AG04450 (cell line): ENCODE measurements around the gene SSH3. TPM values are rescaled to one million over a fixed set of nuclear protein-coding genes. Genes with fewer than 3 reads are reported as not detected.

ENCODE experiments used
- CTCF ChIA-PET: fragments of 300-600, 350-600 bp; formaldehyde crosslinking; extraction: SDS; loops from one replicate; lab custom pipeline; 2022; ENCODE audit warnings: antibody characterized with exemption, inconsistent platforms; lab: Charles Lee
- POLR2A ChIA-PET: fragments of 350-600 bp; formaldehyde crosslinking; extraction: SDS; loops from one replicate; lab custom pipeline; 2021; ENCODE audit warnings: antibody characterized with exemption, inconsistent platforms; lab: Yijun Ruan, JAX
- DNase-seq: peaks from one replicate; pipeline ENCODE4 v3.0.0-alpha.2; 2011; ENCODE audit warnings: low read depth, low spot score
- H3K27ac ChIP-seq: one replicate; pipeline ENCODE4 v1.5.1; 2012; ENCODE audit warnings: low read depth, low read length, control low read depth
- H3K27me3 ChIP-seq: one replicate; pipeline ENCODE4 v1.6.0; 2012; ENCODE audit warnings: low read length; ENCODE audit not compliant: control insufficient read depth, insufficient read depth
- H3K4me3 ChIP-seq: 2 replicates; pipeline ENCODE4 v1.5.1; 2011; ENCODE audit warnings: mild to moderate bottlenecking, low read depth, low read length, control low read depth
- H3K9me3 ChIP-seq: 2 replicates; pipeline ENCODE4 v1.5.1; 2012; ENCODE audit warnings: low read length; ENCODE audit not compliant: control insufficient read depth, insufficient read depth
- polyA plus RNA-seq: library from polyadenylated mRNA; depleted of rRNA; stranded (reverse); fragments of >200 nt; gene quantifications from 2 replicates; pipeline ENCODE4 v1.2.3, GENCODE V29; 2011
- TF ChIP-seq, protein P1 (sequence below): IDR thresholded peaks from 2 replicates; pipeline ENCODE4 v1.5.1; 2011; ENCODE audit warnings: low read depth, low read length, control low read depth, inconsistent platforms

Gene SSH3
- polyA plus RNA-seq, 1 experiment, result 16.5 TPM

DNA sequence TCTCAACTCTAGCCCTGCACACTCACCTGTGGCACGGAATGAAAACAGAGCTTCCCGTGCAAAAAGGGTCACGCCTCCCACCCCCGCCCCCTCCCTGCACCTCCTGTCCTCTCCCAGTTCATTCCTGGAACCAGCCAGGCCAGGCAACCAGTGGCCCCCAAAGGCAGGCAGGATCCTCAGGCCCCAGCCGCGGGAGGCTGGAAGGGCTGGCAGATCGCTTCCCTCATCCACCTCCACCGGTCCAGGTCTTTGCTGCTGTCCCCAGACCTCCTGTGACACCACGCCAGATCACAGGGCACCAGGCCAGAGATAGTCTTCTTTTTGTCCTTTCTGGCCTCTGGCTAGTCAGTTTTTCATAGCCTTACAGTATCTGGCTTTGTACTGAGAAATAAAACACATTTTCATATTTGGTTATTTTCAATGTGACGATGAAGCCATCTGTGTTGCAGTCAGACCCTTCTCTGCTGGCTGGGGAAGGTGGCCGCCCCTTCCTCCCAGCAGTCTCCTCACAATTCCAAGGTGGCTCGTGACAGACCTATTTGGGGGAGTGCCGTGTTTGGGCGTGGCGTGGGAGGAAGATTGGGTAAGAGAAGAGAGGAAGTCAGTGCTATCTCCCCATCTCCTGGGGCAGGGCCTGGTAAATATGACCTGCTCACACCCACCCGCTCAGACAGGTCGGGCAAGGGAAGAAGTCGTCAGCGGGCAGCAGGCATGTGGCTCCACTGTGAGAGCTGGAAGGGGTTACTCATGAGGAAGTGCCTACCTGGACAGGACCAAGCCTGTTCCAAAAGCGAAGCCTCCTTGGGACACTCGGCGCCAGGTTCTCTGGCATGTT lies 9.1 kb downstream of the SSH3 start:
- H3K27ac ChIP-seq, result no peak overlapping the region
- H3K27me3 ChIP-seq, result no peaks in the 10 kb centered on the region
- TF ChIP-seq, protein P1, sequence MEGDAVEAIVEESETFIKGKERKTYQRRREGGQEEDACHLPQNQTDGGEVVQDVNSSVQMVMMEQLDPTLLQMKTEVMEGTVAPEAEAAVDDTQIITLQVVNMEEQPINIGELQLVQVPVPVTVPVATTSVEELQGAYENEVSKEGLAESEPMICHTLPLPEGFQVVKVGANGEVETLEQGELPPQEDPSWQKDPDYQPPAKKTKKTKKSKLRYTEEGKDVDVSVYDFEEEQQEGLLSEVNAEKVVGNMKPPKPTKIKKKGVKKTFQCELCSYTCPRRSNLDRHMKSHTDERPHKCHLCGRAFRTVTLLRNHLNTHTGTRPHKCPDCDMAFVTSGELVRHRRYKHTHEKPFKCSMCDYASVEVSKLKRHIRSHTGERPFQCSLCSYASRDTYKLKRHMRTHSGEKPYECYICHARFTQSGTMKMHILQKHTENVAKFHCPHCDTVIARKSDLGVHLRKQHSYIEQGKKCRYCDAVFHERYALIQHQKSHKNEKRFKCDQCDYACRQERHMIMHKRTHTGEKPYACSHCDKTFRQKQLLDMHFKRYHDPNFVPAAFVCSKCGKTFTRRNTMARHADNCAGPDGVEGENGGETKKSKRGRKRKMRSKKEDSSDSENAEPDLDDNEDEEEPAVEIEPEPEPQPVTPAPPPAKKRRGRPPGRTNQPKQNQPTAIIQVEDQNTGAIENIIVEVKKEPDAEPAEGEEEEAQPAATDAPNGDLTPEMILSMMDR, result no peak
- no peak for DNase-seq
- H3K9me3 ChIP-seq, result no peaks in the 10 kb centered on the region
- no peak overlapping the region for H3K4me3 ChIP-seq
- ChIA-PET CTCF (interaction anchor here (3.6 kb wide), 1 partner anchor 50 kb away, joined by 17 read pairs; no protein-coding TSS in a partner anchor), POLR2A (no interaction called here)

DNA sequence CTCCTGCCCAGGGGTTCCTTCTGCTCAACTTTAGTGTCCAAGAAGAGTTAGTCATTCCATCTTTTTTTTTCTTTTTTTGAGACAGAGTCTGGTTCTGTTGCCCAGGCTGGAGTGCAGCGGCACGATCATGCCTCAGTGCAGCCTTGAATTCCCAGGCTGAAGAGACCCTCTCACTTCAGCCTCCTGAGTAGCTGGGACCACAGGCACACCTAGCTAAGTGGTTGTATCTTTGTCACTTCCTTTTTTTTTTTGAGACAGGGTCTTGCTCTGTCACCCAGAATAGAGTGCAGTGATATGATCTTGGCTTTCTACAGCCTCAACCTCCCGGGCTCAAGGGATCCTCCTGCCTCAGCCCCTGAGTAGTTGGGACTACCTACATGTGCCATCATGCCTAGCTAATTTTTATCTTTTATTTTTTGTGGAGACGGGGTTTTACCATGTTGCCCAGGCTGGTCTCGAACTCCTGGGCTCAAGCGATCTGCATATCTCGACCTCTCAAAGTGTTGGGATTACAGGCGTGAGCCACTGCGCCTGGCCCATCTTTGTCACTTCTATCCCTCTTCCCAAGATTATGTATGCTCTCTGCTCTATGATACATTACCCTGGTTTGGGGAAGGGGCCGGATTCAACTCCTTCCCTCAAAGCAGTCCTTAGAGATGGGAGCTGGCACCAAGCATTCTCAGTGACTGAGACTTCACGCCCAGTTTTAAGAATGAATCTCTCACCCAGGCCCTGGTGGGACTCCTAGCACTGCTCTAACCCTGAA lies 10.0 kb downstream of the SSH3 start:
- ChIA-PET CTCF (interaction anchor here (3.6 kb wide), 1 partner anchor 51 kb away, joined by 17 read pairs; no protein-coding TSS in a partner anchor), POLR2A (interaction anchor here (1.2 kb wide), 1 partner anchor 11 kb away, joined by 3 read pairs; the partner anchor contains the start of gene SSH3)

DNA sequence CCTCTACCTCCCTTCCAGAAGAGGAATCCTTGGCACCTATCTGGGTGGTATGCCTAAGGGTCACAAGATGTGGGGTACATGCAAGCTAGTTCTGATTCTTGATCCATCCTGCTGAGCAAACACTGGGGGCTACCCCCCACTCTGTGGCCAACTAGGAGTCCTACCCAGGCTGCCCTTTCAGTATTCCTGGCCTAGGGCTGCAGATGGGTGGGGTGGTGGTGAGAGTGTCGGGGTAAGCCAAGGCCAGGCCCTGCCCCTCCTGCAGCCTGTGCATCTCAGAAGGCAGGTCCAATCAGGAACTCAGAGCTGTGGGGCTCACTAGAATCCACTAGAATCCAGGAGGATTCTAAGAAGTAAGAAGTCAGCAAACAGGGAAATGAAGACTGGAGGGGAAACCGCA lies 10.9 kb downstream of the SSH3 start:
- Histone ChIP-seq H3K4me3 (no peak overlapping the region), H3K27ac (no peak overlapping the region), H3K9me3 (no peaks in the 10 kb centered on the region; the same call in 1 of the 2 replicates), H3K27me3 (no peaks in the 10 kb centered on the region)
- TF ChIP-seq, protein P1, result no peak
- POLR2A ChIA-PET, result interaction anchor here (0.6 to 1.2 kb wide), 2 partner anchors 11 to 145 kb away, joined by 3 read pairs; partner anchors contain the start of gene SSH3
- CTCF ChIA-PET, result interaction anchor here (0.6 to 3.6 kb wide), 2 partner anchors 47 to 52 kb away, joined by 3 to 17 read pairs; no protein-coding TSS in a partner anchor
- DNase-seq, result no peak

More for the DNA sequence above, 10.0 kb downstream of the SSH3 start:
- H3K4me3 ChIP-seq, result no peak overlapping the region
- H3K9me3 ChIP-seq, result no peaks in the 10 kb centered on the region; the same call in 1 of the 2 replicates
- H3K27me3 ChIP-seq, result no peaks in the 10 kb centered on the region
- TF ChIP-seq, protein P1, result no peak
- no peak overlapping the region for H3K27ac ChIP-seq
- no peak for DNase-seq

DNA sequence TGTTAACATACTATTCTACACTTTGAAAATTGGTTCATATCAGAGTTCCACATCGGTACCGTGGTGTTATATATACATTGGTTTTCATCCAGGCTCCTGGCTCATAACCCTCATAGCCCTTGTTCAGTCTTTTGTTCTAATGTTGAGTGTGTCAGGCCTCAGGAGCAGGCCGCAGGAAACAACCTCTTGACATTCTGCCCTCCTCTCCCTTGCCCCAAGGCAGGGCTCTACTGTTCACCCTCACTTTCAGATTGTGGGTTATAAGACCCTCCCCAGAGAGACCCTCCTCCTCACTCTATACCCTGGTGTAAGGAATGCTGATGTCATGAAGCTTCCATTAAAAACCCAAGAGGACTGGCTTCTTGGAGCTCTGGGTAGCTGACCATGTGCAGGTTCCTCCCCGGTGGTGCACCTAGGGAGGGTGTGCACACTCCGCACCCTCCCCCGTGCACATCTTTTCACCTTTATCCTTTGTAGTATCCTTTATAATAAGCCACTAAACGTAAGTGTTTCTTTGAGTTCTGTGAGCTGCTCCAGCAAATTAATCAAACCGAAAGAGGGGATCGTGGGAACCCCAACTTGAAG lies 12.1 kb downstream of the SSH3 start:
- ChIA-PET CTCF (interaction anchor here (0.8 to 3.6 kb wide), 3 partner anchors 53 to 67 kb away, joined by 3 to 17 read pairs (median 4); no protein-coding TSS in a partner anchor), POLR2A (no interaction called here)
- TF ChIP-seq, protein P1, result no peak
- no peak overlapping the region for H3K27ac ChIP-seq
- DNase-seq, result no peak
- no peak overlapping the region for H3K4me3 ChIP-seq
- H3K27me3 ChIP-seq, result no peaks in the 10 kb centered on the region
- no peaks in the 10 kb centered on the region; the same call in 1 of the 2 replicates for H3K9me3 ChIP-seq
